Fibroblast of skin of back (primary cell): ENCODE data around the gene KRT80.

Experiments used
- DNase-seq: peaks from one replicate; pipeline ENCODE4 v3.0.0-alpha.2; 2013

The KRT80 gene

DNA sequence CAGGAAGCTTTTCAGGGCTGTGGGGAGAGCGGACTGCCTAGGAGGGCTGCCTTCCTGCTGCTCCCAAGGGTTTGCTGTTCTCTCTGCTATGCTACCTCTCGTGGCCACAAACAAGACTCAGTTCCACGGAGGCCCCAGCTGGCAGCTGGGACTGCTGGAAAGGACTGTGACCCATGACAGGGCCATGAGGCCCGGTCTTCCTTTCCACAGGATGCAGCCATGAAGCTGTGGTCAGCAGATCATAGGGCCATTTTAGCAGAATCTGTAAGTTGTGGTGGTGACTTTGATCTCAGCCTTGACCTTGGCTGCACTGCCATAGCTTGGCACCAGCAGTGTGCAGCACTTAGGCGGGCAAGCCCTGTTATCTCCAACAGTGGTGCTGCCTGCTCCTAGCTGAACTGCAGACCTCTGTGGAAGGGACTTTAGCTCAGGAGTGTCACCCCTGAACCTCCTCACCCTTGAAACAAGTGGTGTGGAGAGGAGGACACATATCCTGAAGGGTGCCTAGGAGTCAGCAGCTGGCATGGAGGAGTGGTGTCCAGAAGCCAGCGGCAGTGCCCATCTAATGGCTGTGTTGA, 12.3 kb downstream of the KRT80 start:
- no peak for DNase-seq

DNA sequence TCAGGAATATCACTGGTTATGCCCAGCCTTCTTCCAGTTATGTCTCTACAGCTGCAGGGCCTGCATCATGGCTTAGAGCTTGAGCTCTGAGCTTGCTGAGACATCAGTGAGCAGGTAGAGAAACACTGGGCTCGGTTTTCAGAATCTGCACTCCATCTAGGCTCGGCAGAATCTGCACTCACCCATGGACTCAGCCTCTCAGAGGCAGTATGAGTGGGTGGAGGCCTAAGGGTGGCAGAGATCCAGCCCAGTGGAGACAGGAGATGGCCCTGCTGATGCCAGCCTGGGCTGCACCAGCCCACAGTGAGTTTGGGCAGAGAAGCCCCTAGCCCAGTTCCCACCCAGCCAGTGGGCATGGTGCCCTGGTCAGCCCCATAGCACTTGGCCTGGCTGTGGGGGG, 12.8 kb downstream of the KRT80 start:
- no peak for DNase-seq

DNA sequence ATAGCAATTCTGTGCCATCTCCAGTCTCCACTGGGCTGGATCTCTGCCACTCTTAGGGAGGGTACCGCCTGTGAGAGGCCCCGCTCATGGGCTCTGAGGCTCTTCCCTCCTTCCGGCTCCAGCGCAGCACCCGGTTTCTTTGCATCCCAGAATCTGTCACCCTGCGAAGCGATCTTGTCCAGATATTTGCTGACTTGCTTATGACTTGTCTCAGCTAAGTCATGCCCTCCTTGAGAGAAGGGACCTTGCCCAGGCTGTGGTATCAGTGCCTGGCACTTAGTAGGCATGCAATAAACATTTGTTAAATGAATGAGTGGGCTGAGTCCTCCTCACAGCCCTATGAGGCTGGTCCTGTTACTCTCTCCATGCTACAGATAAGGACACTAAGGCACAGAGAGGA, 13.4 kb downstream of the KRT80 start:
- DNase-seq: no peak

DNA sequence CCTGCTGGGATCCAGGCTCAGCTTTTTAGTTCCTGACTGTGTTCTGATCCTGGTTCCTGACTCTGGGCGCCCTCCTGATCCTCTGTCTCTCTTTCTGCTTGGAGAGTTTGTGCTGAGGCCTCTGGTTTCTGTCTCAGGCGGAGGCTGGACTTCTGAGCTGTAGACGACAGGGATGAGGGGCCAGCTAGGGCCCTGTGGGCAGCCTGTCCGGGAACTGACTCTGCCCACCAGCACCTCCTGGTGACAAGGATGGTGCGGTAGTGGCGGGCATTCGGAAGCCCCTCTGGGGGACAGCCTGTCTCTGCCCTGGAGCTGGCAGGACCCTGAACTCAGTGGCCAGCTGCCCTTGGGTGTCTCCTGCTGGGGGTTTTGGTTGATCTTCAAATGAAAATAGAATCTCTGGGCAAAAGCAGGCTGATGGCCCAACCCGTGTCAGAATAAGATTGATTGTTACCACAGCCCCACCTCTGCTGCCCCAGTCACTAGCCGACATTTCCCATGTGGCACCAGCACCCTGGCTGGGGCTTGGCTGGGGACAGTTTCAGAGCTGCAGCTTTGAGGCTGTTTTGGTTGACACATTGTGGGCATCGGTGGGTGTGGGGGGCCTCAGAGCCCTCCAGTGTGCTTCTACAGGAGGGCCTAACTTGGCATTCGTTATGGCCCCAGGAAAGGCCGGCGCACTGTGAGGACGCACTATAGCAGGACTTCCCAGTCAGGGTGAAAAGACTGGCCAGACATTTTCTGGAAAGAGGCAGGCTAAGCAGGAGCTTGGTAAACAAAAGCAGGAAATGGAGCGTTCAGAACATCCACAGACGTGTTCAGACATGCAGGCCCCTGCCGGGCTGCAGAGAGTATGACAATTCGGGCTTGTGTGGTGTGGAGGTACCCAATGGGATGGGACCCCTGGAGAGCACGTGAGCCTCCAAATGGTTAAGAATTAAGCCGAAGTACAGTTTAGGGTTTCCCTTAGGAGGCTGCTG, 16.2 kb downstream of the KRT80 start:
- no peak for DNase-seq

DNA sequence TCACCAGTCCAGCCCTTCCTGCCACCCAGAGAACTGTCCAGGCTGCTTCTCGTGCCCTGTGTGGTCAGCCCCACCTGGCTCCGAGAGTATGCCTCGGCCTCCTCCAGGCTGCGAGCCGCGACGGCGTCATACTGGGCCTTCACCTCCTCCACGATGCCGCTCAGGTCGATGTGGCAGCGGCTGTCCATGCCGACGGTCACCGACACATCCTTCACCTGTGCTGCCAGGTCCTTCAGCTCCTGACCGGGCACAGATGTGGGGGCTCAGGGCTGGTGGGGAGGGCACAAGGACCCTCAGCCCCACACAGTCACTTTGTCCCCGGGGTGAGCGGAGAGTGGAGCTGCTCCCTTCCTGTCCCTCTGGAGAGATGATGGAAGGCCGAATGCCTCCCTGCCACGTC, 18.3 kb downstream of the KRT80 start:
- no peak for DNase-seq

DNA sequence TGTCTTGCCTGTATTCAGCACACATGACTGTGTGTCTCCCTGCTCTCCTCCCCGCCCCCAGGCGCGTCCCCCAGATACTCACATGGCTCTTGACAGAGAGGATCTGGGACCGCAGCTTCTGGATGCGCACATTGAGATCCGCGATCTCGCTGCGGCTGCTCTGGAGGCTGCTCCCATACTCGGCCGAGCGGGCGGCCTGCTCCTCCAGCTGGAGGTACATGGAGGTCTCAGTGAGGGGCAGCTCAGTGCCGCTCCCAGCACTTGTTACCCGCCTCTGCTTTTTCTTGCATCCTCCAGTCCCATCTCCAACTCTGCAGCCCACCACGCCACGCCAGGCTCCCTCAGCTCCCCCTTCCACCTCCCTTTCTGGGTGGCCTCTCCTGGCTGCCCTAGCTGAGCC, 18.9 kb downstream of the KRT80 start:
- no peak for DNase-seq

DNA sequence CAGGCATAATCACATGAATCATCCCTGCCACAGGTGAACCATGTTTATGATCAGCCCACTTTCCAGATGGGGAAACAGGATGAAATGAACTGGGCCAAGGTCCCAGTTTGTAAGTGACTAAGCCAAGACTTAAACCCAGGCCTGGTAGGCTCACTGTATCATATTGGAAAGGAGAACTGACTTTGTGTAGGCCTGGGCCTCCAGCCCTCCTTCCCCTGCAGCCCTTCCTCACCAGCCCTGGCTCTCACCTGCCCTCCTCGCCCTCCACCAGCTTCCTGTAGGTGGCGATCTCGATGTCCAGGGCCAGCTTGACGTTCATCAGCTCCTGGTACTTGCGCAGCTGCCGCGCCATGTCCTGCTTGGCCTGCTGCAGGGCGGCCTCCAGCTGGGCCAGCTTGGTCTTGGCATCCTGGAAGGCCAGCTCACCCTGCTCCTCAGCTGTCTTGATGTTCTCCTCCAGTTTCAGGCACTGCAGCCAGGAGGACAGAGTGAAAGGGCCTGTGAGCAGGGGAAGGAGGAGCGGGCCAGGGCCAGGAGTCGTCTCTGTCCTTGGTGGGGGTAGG, 19.8 kb downstream of the KRT80 start:
- DNase-seq: no peak

DNA sequence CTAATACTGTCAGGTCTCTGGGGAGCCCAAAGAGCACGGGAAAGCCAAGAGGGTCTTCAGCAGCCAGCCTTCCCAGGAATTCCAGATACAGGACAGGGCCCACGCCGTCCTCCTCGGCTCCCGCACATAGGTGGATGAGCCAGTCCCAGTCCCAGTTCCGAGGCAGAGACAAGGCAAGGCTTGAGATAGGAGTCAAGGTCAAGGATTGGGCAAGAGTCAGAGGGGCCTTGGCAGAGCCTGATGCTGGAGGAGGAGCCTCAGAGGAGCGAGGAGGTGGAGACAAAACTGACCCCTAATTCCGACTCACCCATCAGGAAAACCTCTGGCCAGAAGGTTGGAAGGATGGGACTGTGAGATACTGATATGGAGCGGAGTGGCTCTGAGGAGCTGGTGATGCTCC, 21.0 kb downstream of the KRT80 start:
- no peak for DNase-seq

DNA sequence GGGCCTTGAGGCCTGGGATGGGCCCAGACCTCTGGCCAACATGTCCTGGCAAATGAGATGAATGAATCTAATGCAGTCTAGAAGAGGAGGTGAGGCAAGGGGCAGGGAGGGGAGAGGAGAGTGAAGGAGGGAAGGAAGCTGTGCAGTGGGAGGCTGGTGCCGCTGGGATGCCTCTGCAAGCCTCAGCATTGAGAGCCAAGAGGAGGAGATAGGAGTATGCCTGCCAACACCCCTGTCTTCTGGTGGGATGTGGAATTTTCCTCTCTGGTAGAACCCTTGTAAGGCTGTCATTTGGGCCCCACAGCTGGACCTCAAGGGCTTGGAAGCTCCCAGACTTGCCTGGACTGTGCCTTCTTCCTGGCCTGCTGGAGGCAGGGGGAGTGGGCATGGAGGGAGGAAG, 21.9 kb downstream of the KRT80 start:
- no peak for DNase-seq

DNA sequence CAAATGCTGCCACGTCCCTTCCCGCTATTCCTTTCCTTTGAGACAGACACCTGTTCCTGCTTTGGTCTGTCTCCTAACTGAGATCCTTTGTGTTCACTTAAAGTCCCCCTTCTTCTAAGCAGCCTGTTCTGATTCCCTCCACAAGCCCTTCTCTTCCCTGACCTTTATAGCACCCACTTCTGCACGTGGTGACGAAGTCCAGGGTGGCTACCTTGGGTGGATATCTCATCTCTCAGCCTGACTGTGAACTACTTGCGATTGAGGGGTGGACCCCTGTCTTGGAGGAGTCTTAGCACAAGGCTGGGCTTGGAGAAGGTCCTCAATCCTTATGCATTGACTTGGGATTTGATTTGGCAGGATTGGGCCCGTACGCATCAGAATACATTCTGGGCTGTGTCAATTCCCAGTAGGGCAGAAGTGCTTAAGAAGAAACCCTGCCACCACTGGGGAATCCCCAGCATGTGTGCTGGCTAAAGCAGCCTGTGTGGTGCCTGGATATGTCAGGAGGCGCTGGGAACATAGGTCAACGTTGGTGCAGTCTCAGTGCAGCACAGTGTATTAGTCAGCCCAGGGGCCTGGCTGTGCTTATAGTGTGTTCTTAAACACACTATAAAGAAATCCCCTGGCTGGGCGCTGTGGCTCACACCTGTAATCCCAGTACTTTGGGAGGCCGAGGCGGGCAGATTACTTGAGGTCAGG, 23.6 kb downstream of the KRT80 start:
- DNase-seq: peak; percentile 70

DNA sequence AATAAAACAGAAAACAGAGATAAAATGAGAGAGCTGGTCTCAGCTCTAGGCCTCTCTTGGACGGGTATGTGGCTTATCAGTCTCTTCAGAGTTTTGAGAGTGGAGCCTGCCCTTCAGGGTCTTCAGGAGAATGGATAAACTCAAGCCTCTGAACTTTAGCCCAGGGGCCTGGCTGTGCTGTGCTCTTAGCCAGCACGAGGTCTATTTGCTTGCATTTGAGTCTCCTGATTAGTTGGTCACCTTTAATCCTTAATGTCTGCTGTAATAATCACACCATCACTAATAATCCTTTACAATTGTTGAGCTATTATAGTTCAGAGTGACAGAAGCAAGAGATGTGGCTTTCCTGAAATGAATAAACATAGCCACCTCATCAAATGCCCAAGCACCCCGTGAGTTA, 24.3 kb downstream of the KRT80 start:
- no peak for DNase-seq

DNA sequence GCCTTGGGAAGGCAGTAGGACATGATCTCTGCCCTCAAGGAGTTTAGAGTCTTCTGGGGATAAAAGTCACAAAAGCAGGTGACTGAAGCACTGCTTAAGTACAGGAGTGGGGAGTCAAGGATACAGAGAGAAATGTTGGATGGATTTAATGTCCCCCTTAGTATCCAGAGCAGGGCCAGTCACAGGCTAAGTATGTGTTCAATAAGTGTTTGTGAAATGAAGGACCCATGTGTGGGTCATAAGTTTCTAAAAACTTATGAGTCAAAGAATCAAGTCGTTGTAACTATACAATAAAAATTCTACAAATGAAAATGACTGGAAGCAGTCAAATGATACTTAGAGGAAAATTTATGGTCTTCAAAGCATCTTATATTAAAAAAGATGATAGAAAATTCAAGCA, 25.1 kb downstream of the KRT80 start:
- peak; percentile 52 for DNase-seq

DNA sequence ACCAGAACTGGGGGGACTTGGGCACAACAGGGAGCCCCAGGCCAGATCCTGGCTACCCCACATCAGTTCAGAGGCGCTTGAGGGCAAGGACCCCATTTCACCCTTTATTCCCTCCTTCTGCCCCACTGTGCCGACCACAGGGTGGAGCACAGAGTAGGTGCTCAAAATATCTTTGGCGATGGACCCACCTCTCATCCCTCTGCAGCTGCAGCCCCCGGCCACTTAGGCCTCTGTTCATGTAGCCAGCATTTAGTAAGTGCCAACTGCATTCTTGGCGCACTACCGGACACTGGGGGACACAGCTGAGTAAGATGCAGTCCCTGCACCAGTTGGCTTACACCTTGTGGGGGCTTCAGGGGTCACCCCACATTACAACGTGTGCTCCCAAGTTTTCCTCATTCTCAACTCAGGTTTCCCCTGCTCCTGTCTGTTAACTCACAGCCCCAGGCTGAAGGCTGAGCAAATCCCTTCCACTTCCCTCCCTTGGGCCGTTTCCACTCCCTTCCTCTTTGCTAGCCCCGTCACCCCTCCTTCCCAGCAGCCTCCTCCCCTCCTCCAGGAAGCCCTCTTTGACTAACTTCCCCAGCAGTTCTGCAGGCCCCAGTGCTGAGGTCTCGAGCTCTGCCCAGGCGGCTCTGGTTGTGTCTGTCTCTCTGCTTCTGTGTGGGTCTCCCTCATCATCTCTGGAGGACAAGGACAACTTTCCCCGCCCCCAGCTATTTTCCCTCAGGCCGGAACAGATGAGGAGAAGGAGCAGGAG, 26.5 kb downstream of the KRT80 start:
- no peak for DNase-seq

DNA sequence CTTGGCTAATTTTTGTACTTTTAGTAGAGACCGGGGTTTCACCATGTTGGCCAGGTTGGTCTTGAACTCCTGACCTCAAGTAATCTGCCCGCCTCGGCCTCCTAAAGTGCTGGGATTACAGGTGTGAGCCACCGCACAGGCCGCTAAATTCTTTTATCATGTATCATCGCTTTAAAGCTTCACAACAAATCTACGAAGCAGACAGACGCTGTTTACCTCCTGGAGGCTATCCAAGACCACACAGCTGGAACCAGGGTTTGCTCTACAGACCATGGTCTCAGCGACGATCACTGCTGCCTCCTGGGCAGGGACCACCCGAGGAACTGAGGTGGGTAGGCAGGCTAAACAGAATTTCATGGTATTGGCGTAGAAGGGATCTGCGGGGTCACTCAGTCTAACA, 27.2 kb downstream of the KRT80 start:
- no peak for DNase-seq

DNA sequence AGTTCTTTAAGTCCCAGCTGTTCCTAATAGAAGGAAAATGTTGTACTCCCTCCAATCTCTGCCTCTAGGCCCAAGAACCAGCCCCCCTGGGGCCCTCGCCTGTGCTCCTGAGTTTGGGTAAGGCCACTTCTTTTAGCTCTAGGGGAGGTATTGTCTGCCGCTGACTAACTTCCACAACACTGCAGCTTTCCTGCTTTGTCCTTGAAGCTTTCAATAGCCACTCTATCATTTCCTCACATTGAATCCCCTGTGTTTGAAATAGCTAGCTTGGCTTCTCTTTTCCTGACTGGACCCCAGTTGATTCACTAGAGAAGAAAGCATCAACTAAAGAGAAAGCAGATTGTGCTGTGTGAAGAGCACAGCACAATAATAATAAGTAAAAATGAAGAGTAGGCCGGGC, 28.8 kb downstream of the KRT80 start:
- DNase-seq: peak; percentile 40

DNA sequence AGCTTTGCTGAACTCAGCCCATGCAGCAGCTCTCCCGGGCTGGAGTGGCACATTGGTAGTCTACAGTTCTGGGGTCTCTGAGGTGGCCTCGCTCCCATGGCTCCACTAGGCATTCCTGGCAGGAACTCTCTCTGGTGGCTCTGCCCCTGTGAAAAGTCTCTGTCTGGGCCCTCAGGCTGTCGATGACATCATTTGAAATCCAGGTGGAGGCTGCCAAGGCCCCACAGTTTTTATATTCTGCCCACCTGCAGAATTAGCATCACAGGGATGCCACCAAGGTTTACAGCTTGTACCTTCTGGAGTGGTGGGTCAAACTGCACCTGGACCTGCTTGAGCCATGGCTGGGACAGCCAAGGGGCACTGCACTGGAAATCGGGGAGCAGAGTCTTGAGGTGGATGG, 31.6 kb downstream of the KRT80 start:
- DNase-seq: no peak

DNA sequence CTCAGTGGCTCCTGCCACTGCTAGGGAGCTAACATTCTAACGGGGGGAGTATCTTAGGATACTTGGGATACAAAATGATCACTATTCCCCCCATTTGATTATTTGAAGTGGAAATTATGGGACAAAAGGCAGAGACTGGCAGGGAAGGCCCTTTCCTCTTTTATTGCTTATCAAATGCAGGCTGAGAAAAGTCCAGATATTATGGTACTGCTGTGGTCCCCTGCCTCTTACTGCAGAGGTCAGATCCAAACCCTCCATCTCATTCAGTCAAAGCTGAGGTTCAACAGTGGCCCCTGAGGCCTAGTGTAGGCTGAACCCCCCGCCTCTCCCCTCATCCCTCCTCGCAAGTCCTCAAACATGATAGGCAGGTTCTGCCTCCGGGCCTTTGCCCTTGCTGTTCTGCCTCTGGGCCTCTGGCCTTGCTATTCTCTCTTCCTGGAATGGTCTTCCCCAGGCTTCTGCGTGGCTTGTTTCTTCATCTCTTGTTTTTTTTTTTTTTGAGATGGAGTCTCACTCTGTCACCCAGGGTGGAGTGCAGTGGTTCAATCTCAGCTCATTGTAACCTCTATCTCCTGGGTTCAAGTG, 34.2 kb downstream of the KRT80 start:
- no peak for DNase-seq

DNA sequence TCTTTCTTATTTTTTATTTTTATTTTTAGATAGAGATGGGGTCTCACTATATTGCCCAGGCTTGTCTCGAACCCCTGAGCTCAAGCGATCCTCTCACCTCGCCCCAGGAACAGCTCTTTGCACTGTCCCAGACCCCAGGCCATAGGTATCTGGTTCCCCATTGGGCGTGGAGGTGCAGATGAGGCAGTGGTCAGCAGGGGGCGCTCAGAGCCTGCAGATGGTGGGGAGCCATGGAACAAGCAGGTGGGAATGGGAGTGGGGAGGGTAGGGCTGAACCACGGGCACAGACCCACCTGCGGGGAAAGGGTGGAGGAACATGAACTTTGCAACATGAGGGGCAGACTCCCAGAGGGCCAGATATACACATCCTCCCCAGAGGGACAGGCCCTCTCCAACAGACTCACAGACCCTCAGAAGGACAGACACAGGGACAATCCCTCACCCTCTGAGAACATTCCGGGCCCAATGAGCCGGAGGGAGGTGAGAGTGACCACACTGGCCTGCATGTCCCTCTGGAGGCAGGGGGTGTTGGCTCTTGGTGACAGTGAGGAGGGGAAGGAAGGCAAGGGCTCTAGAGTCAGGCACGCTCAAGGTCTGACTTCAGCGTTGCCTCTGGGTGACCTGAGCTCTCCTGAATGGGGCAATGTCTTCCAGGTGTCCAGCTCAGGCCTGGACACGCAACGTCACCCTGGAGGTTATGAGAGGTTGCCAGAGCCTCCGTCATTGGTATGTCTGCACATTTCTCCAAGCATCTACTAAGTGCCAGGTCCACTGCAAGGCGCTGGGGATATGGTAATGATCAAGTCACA, 34.9 kb downstream of the KRT80 start:
- peak; percentile 52 for DNase-seq

DNA sequence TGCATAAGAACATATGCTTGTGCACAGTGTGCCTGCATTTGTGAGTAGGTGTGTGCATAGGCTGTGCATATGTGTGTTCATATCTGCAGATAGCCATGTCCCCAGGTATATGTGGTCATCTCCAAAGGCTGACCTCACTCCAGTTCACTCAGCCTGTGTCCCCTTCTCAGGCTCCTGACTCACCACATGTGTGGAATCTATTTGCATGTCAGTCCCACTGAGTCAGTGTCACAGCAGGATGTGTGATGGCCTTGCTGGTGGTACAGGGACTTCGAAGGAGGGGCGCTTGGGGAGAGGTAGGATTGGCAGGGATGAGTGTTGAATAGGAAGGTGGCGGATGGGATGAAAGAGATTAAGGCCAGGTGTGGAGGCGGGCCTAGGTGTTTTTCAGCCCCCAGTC, 35.5 kb downstream of the KRT80 start:
- DNase-seq: peak; percentile 77

DNA sequence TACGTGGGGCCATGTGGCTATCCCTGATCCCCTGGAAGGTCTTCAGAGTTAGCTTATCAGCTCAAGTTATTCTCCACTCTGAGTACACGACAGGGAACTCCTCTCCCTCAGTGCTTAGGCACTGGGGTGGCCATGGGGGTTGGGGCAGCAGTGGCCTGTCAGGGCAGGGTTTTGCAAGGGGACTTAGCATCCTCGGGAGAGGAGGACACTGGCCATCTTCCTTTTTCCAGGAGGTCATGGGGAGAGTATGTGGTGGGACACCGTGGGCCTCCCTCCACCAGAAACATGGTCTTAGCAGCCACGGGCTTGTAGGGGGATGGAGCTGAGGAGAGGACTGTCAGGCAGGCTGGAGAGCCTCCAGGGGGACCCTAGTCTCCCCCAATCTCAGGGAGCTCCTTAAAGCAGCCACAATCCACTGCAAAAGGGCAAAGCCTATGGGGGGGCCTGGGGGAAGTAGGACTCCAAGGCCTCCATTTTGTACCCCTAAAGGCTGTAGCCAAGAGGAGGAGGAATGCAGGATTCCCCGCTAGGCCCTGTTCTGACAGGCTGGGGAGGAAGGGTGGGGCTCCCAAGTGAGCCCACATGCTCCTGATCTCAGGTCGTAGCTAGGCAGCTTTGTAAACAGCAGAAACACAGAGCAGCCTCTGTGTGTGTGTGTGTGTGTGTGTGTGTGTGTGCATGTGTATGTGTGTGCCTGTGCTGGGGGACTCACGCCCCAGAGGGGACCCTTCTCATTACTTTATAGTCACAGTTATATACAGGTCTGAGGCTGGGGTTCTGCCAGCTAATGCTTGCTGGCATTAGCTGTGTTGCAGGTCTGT, 36.6 kb downstream of the KRT80 start:
- DNase-seq: peak; percentile 53
